HG03060 (cell line): ENCODE results near the gene GUCA1C.

Experiments
- ATAC-seq: cut with Tn5 transposase; IDR thresholded peaks from one replicate; pipeline ENCODE4 v1.9.1; 2021; ENCODE audit warnings: low read depth, moderate number of reproducible peaks; ENCODE audit not compliant: unreplicated experiment

The GUCA1C gene, protein sequence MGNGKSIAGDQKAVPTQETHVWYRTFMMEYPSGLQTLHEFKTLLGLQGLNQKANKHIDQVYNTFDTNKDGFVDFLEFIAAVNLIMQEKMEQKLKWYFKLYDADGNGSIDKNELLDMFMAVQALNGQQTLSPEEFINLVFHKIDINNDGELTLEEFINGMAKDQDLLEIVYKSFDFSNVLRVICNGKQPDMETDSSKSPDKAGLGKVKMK

DNA sequence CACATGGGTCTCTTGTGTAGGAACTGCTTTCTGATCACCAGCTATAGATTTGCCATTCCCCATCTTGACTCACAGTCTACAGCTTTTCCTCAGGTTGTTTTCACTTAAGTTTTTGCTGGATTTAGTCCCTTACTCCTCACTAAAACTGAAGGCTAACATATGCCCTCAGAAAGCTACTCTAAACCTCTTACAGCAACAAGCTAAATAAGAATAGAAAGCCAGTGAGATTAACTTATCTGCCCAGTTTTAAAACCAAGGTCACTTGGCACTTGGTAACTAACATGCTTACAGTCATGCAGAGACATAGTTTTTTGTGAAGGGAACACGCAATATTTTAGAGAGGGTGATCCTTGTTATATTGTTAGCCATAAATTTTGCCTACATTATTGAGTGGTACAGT, at the start of gene GUCA1C:
Gene GUCA1C (minus strand): TSS at position 180 of the 400 bp plus-strand sequence. CDS start 117 bp downstream, at position 63.
- no peak for ATAC-seq

DNA sequence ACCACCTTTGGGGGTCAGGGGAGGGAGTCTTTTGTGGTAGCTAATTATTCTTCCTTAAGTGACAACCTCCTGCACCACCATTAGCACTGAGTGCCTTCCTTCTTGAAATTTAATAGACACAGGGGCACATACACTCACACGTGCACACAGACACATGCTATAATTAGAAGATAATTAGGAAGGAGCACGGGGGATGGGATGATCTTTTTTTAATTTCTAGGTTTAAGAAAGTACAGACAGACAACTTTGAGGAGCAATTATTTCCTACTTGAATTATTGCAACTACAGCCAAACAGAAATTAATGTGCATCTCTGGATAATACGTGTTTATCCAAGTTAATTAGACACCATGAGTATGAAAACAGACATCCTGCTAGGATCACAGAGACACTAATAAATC, 44.8 kb upstream of the GUCA1C start:
- ATAC-seq: no peak

DNA sequence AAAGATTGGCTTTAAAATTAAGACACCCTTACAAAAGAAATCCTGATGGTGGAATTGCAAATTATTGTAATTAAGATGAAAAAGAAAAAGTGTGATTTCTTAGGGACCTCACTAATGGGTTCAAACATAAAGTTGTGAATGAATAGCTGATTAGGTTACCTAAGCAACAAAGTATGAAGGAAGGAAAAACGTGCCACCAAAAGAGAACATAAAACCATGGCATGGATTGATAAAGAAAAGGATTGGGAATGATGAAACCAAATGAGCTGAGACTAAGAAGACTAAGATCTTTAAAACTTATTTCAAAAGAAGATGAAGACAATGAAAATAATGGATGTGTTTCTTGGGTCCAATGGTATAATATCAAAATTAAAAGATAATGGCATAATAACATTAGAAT, 32.2 kb upstream of the GUCA1C start:
- no peak for ATAC-seq

DNA sequence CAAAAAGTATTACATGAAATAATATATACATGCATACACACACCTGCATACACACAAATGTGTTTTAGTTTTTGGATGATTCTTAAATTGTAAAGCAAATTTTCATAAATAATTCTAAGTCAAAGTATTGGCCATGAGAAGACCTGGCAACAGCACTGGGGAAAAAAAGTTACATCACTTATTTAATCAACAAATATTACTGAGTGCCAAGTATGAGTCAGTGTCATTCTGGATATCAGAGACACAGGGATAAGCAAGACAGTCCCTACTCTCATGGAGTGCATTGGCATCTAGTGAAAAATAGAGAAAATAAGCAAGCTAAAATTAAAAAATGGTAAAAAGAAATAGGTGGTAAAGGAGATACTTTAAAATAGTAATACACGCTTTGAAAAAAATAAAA, 29.4 kb upstream of the GUCA1C start:
- no peak for ATAC-seq

DNA sequence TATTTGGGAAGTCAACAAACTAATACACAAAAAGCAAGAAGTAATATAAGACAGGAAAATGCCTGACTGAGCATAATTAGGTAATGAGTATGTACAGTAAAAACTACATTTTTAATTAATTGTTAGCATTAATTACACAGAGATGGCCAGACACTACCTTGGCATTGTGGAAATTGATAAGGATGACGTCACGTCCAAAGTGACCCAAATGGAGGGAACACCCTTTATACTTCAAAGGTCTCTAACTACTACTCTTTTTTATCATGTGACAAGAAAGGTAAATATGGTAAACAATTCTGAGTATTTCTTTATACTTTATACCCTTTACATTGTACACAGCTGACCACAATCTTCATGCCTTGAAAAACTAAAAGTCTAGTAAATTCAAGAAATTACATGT, 22.4 kb upstream of the GUCA1C start:
- no peak for ATAC-seq

DNA sequence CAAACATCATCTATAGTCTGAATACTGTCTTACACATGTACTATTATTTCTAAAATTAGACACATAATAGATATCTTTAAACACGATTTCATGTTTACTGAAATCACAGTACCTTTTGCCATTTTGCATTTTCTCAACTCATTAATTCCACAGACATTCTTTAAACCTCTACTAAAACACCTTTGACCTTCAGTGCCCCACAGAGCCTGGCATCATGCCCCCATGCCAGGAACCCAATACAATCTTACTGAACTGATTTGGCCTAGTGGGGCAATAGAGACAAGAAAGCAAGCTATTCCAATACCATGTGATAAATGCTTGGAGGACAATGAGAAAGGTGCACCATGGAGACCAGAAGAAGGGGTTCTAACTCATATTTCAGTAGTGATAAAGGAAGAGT, 19.3 kb upstream of the GUCA1C start:
- no peak for ATAC-seq

DNA sequence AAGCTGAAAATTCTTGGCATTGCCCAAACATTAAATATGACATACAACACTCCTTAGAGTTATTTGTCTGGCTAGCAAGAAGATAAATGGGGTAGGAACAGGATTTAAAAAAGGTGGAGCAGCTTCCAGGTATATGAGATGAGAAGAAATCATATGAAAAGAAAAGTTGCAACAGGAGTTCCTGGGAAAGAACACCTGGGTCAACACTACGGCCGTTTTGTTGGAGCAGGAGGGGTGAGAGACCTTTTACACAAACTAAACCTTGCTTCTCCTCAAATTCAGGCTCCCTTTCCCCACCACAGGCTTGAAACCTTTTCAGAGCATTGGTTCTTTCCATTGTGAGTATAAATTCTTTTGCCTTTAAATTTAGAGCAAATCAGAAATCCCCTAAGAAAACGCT, 18.8 kb upstream of the GUCA1C start:
- ATAC-seq: no peak

DNA sequence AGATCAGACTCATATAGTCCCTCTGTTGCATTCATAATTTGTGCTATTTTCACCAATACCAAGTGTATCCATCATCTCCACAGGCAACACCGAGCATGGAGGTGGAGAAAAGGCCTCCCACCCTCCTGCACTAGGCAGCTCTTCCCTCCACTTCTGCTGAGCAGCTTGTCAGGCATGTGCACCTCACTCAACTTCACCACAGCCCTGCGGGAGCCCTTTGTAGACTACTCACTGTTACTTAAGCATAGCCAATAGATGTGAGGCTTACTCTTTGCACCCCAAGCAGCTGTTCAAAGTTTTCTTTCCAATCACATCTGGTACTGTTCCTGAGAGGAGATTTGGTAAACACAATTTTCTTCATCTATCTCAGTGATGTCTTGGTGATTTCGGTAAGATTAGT, 16.9 kb upstream of the GUCA1C start:
- ATAC-seq: no peak

DNA sequence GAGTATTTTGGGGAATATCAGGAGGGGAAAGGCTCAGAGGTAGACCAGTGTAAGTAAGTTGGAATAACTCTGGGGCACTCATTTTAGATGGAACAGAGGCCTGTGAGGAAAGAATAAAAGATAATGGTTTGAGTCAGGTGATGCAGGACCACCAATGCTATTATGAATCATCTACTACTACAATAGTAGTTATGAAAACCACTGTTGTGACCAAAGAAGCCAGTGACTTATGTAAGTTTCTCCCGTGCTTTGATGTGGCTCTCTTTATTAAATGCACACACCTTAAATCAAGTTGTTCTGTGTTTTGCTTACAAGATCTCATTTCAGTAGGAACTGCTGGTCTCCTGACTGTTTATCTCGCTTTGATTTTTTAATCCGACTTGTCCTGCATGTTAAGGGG, 13.1 kb upstream of the GUCA1C start:
- no peak for ATAC-seq

DNA sequence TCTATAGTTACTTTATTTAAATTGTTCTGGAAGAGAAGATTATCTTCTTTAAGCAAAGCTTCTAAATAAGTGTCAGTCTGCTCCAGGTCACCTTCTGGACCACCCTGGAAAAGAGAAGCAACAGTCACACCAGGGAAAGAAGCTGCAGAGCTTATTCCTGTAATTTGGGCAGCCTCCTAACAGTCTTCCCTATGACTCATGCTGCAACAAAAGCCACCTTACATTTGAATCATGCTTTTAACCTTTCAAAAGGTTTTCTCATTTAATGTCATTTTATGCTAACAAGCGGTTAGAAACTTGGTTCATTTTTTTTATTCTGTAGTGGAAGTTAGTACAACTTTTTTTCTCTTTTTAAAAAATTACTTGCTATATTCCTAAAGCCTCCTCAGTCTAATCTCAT, 5.3 kb upstream of the GUCA1C start:
- no peak for ATAC-seq

DNA sequence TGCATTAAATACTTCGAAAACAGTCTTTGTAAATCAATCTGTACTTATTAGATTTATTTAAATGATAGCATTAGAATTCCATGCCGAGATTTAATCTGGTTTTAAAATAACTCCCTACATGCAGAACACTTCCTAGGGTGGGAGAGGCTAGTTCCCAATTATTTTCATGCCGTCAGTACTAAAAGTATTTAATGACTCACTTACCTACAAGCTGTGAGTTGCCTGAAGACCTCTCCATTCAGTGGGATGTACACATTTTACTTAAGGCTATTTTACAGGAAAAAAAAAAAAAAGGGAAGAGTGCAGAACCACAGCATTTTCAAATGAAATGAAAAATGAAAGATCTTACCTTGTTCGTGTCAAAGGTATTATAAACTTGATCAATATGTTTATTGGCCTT, 469 bp downstream of the GUCA1C start:
- no peak for ATAC-seq

DNA sequence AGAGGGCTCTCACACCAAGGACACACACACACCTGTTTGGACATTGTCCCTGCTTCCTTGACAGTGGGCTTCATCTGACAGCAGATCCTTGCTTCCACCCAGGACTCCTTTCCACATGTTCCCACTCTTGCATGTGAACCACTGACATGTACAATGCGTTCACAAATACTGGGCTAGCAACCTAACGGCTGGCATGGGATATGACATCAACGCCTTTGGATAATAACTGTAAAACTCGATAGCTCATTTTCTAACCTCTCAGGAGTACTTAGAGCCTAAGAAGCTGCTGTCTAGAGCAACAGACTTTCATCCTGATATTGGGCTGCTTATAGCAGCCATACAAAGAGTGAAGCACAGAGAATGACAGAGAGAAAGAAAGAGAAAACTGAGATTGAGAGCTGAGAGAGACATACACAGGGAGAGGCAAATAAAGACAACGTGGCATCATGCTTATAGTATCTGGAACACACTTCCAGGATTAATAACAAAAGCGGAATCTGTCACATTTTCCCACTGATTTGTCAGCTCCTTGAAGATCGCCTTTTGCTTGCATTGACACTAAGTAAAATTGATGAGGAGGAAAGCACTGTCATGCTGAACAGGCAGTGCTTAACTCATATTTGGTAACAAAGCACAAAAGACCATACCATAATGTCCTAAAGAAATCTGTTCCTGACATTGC, 1.7 kb downstream of the GUCA1C start:
- no peak for ATAC-seq

DNA sequence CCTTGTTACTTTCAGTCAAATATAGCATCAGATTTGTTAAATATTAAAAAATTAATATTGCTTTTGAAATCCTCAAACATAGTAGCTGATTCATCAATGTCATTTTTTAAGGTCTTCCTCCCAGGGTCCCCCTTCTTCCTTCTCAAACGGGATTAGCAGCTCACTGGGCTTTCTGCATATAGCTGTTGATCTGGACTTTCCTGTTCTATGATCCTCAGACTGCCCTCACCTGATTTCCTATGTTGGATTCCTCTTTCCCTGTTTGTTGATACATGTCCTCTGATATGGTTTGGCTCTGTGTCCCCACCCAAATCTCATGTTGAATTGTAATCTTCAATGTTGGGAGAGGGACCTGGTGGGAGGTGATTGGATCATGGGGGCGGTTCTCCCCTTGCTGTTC, 5.8 kb downstream of the GUCA1C start:
- ATAC-seq: no peak

DNA sequence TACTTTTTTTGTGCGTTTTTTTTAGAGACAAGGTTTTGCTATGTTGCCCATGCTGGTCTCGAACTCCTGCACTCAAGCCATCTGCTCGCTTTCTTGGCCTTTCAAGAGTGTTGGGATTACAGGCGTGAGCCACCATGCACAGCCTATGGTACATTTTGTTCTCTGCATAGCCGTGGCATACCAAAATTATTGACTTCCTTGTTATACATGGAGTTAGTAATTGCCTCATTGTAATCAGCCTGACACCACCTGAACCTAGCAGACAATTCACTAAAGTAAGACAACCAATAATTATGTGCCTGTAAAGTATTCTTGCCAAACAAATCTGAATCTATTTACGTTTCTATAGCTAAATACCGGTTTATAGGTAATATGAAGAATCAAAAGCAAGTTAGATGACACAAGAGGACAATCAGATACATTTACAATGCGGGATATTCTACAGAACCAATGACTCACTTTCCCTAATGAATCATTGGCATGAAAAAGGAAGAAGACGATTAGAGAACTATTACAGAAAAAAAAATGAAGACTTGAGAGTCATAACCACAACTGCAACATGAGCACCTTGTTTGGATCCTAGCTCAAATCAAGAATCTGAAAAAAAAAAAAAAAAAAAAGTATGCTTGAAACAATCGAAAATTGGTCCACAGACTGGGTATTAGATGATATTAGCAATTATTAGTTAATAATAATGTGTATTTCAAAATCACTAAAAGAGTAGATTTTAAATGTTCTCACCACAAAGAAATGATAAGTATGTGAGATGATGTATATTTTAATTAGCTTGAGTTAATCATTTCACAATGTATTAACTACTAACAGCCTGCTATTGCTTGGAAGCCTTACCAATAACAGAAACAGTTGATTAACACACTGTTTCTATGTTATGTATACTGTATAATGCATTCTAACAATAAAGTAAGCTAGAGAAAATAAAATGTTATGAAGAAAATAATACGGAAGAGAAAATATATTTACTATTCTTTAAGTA, 7.1 kb downstream of the GUCA1C start:
- ATAC-seq: no peak

DNA sequence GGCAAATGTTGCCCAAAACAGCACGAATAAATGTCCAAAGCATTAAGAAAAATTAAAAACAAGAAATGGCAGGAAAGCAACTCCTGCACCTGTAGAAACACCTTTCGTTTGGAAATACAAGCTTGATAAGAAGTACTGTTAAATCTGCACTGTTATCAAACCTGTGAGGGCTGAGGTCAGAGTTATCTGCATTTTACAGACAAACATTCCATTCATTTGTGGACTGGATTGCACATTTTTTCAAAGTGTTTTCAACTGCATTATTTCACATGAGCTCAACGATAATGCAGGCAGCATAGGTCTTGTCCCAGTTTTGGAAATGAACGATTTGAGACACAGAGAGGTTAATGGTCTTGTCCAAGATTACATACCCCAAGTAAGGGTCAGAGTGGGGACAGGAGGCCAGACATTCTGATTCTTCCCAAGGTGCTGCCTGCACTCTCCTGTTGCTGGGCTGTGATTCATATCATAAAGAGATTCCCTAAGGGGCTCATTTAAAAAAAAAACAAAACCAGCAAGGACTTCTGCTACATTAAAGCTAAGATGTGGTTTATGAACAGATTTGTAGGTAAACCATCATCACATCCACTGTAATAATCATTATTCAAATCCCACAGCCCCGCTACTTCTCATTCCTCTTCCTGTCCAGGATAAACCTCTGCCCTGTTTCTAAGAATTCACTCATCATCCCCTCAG, 13.0 kb downstream of the GUCA1C start:
- no peak for ATAC-seq

DNA sequence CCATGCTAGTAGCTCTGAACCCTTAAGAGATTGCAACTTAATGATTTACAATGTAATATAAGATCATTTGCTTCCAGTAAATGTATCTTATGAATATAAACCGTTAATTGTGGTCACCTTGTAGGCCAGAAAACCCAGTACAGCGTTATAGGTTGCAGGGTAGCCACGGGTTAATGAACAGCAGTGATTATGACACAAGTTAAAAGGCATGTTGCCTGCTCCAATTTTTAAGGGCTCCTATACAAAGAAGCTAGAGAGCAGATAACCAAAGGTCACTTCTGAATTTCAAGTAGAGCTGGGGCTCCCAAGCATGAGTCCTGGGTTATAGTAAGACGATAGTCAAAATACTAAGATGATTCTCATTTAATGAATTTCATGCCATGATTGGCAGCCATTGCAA, 13.5 kb downstream of the GUCA1C start:
- ATAC-seq: no peak

DNA sequence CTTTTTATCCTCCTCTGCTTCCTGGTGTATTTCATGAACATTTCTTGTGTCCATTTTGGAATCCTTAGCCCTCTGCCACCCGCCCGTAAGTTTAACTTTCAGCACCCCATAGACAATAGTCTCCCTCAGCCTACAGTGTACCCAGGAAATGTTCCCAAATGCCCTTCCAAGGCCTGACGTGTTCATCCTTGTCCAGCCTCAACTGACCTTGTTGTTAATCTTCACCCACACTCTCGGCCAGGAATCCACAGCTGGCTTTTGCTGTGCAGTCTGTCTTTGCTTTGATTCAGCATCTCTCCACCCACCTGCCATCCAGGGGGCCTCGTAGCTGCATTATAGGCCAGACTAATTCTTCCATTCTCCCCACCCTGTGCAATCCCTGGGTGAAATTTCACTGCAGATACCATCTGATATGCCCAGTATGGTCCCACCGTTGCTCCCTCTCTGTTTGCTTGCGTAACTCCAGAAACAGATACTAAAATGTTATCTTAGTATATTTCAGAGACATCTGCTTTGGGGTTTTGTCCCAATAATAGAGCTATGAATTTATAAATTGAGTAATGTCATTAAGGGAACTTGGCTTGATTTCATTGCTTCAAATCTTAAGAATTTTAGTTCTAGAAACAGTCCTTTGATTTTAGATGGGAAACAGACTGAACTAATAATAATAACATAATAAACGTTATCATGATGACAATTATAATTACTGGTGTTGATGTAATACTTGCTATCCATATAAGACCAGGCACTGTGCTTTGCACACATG, 16.6 kb downstream of the GUCA1C start:
- no peak for ATAC-seq

DNA sequence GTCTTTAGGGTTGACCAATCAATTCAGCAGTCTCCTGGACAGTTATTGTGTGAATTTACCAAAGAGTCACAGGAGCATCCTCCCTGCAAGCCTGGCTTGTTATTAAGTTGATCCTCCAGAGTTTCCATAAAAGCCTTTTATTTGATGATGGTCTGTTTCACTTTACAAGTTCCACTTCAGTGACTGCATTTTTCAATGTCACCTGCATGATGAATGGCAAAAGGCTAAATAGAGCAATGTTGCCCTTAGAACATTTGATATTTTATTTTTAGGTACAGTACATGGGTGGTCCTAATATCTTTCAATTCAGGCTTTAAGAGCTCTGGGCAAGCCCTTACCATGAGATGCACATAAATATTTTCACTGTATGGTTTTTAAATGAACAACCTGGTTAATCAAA, 22.6 kb downstream of the GUCA1C start:
- no peak for ATAC-seq

DNA sequence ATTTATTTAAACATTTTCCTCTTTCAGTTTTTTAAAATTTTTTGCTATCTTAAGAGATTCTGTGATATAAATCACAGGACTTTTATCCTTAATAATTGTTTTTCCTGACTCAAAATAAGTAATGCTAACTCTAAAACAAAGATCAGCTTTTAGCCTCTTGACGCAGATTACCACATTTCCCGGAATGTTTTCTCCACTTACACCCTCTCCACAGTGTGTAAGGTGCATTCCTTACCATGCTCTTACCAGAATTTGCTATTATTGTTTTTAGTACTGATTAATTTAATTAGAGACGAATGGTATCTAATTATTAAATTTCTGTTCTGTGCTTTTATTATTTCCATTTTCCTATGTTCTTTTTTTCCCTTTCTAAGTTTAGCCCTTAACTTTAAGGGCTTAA, 34.8 kb downstream of the GUCA1C start:
- no peak for ATAC-seq
